ENCODE results near the gene GRAMD1C.

Gene GRAMD1C

DNA sequence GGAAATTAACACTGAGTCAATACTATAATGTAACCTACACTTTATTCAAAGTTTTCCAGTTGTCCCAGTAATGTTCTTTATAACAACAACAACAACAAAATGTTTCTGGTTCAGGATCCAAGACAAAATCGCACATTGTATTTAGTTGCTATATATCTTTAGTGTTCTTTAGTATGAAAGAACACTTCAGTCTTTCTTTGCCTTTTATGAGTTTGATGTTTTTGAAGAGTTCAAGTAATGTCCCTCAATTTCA lies 7.6 kb upstream of the GRAMD1C start:
- H2AFZ ChIP-seq (ENCODE audit: low read depth, low read length): no peak overlapping the region
- no CpG with 5 or more reads among the region's 1 CpG for WGBS
- no peak overlapping the region for H2BK12ac ChIP-seq (ENCODE audit: low read length in 2 of 2)

DNA sequence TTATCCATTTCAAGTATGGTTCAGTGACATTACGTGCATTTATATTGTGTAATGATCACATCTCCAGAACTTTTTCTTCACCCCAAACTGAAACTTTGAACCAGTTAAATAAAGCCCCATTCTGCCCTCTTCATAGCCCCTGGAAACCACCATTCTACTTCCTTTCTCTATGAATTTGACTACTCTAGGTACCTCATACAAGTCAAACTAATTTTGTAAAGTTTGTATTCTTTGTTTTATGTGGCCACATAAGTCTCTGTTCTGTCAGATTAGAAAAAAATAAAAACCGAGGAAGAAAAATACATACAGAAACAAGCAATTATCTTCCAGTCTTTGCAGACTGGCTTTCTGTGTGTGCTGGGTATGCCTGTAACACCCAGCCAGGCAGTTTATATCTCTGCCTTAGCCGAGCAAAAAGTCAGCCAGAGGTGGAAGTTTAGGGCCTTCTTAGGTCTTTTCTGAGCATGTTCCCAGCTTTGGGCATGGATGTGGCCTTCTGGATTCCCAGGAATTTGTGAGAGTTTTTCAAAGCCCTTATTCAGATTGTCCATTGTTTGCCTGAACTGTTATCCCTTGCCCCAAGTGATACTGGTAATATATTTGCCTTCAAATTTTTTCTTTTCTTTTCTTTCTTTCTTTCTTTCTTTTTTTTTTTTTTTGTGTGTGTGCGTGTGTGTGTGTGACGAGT lies 6.0 kb upstream of the GRAMD1C start:
- H3K27ac ChIP-seq (ENCODE audit: low read length, poor library complexity, severe bottlenecking): no peak overlapping the region
- H3K4me3 ChIP-seq (ENCODE audit: insufficient read depth in 1 of 2, low read depth in 1 of 2, low read length in 2 of 2): no peak overlapping the region
- no peak overlapping the region for H3K23ac ChIP-seq (ENCODE audit: low read length in 2 of 2)
- H2BK120ac ChIP-seq (ENCODE audit: low read depth, low read length): no peak overlapping the region
- no peaks in the 10 kb centered on the region for H3K79me1 ChIP-seq (replicated peaks; ENCODE audit: low read length, poor library complexity, severe bottlenecking)
- no peaks in the 10 kb centered on the region for H3K4me1 ChIP-seq (ENCODE audit: control insufficient read depth, insufficient read depth, low read depth, low read length)
- WGBS: 90% methylated on average over 3 of the region's 5 CpGs
- no peaks in the 10 kb centered on the region for H3K9me3 ChIP-seq (ENCODE audit: control insufficient read depth, low read length)
- peak; percentile 38 for DNase-seq
- no peak overlapping the region for H2BK12ac ChIP-seq (ENCODE audit: low read length in 2 of 2)
- no peak overlapping the region for H4K91ac ChIP-seq (ENCODE audit: low read length)
- H4K8ac ChIP-seq (ENCODE audit: low read length): no peak overlapping the region
- H2BK15ac ChIP-seq (ENCODE audit: low read depth, poor library complexity, severe bottlenecking): no peak overlapping the region
- H2BK5ac ChIP-seq (ENCODE audit: low read depth, low read length, poor library complexity, severe bottlenecking): no peak overlapping the region
- no peak overlapping the region for H3K14ac ChIP-seq (ENCODE audit: low read length in 2 of 2)
- H3K9ac ChIP-seq (ENCODE audit: low read length): no peak overlapping the region
- H3K18ac ChIP-seq (ENCODE audit: low read depth in 1 of 2, low read length in 2 of 2): peak overlapping the region in 1 of 2 experiments; percentile 1
- no peaks in the 10 kb centered on the region for H3K27me3 ChIP-seq (ENCODE audit: control insufficient read depth in 1 of 2, insufficient read depth in 1 of 2, low read length in 2 of 2)
- H3K4me2 ChIP-seq (ENCODE audit: low read length, poor library complexity, severe bottlenecking): no peak overlapping the region
- no peaks in the 10 kb centered on the region for H3K36me3 ChIP-seq (ENCODE audit: control insufficient read depth in 1 of 2, insufficient read depth in 2 of 2, low read depth in 1 of 2, low read length in 2 of 2)
- H2AFZ ChIP-seq (ENCODE audit: low read depth, low read length): peak overlapping the region; percentile 63
- H3K4ac ChIP-seq (ENCODE audit: low read depth in 1 of 2, low read length in 2 of 2): no peak overlapping the region
- no peak overlapping the region for H2AK5ac ChIP-seq (ENCODE audit: low read length, severe bottlenecking)

More for the DNA sequence above, 7.6 kb upstream of the GRAMD1C start:
- no peak overlapping the region for H3K18ac ChIP-seq (ENCODE audit: low read depth in 1 of 2, low read length in 2 of 2)
- H3K9ac ChIP-seq (ENCODE audit: low read length): no peak overlapping the region
- peak overlapping the region; percentile 47 for H3K27ac ChIP-seq (ENCODE audit: low read length, poor library complexity, severe bottlenecking)
- no peaks in the 10 kb centered on the region for H3K9me3 ChIP-seq (ENCODE audit: control insufficient read depth, low read length)
- H3K14ac ChIP-seq (ENCODE audit: low read length in 2 of 2): no peak overlapping the region
- H3K36me3 ChIP-seq (ENCODE audit: control insufficient read depth in 1 of 2, insufficient read depth in 2 of 2, low read depth in 1 of 2, low read length in 2 of 2): no peaks in the 10 kb centered on the region
- H4K91ac ChIP-seq (ENCODE audit: low read length): no peak overlapping the region
- no peak overlapping the region for H4K8ac ChIP-seq (ENCODE audit: low read length)
- no peaks in the 10 kb centered on the region for H3K79me1 ChIP-seq (replicated peaks; ENCODE audit: low read length, poor library complexity, severe bottlenecking)
- no peak overlapping the region for H2BK5ac ChIP-seq (ENCODE audit: low read depth, low read length, poor library complexity, severe bottlenecking)
- H2AK5ac ChIP-seq (ENCODE audit: low read length, severe bottlenecking): no peak overlapping the region
- H3K4me1 ChIP-seq (ENCODE audit: control insufficient read depth, insufficient read depth, low read depth, low read length): no peaks in the 10 kb centered on the region
- no peak overlapping the region for H3K4me3 ChIP-seq (ENCODE audit: insufficient read depth in 1 of 2, low read depth in 1 of 2, low read length in 2 of 2)
- H3K4ac ChIP-seq (ENCODE audit: low read depth in 1 of 2, low read length in 2 of 2): no peak overlapping the region
- H3K4me2 ChIP-seq (ENCODE audit: low read length, poor library complexity, severe bottlenecking): no peak overlapping the region
- H3K27me3 ChIP-seq (ENCODE audit: control insufficient read depth in 1 of 2, insufficient read depth in 1 of 2, low read length in 2 of 2): no peaks in the 10 kb centered on the region
- no peak overlapping the region for H3K23ac ChIP-seq (ENCODE audit: low read length in 2 of 2)
- no peak overlapping the region for H2BK15ac ChIP-seq (ENCODE audit: low read depth, poor library complexity, severe bottlenecking)
- DNase-seq: no peak
- H2BK120ac ChIP-seq (ENCODE audit: low read depth, low read length): no peak overlapping the region

DNA sequence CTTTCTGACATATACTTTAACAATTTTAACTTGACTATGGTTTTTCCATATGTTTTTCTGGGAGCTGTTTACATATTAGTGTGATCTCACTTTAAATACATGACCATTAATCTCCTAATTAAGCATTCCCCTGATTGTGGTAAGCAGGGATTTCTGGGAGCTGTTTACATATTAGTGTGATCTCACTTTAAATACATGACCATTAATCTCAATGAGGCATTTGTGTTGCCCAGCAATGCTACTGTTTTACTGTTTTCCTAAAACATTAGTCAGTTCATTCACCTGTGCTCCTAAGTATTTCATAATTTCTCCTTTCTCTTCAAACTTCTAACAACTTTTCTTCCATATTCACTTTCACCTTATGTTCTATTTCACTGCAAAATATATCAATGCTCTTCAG lies 3.6 kb upstream of the GRAMD1C start:
- H3K79me1 ChIP-seq (replicated peaks; ENCODE audit: low read length, poor library complexity, severe bottlenecking): peaks cover 3% of the 10 kb centered on the region
- H2BK120ac ChIP-seq (ENCODE audit: low read depth, low read length): no peak overlapping the region
- peak; percentile 72 for DNase-seq
- H2BK15ac ChIP-seq (ENCODE audit: low read depth, poor library complexity, severe bottlenecking): no peak overlapping the region
- H3K9me3 ChIP-seq (ENCODE audit: control insufficient read depth, low read length): no peaks in the 10 kb centered on the region
- no peak overlapping the region for H3K18ac ChIP-seq (ENCODE audit: low read depth in 1 of 2, low read length in 2 of 2)
- no peak overlapping the region for H2AK5ac ChIP-seq (ENCODE audit: low read length, severe bottlenecking)
- no peak overlapping the region for H4K91ac ChIP-seq (ENCODE audit: low read length)
- H2BK5ac ChIP-seq (ENCODE audit: low read depth, low read length, poor library complexity, severe bottlenecking): no peak overlapping the region
- H3K36me3 ChIP-seq (ENCODE audit: control insufficient read depth in 1 of 2, insufficient read depth in 2 of 2, low read depth in 1 of 2, low read length in 2 of 2): no peaks in the 10 kb centered on the region
- H3K27ac ChIP-seq (ENCODE audit: low read length, poor library complexity, severe bottlenecking): no peak overlapping the region
- no peak overlapping the region for H4K8ac ChIP-seq (ENCODE audit: low read length)
- no peak overlapping the region for H3K4me3 ChIP-seq (ENCODE audit: insufficient read depth in 1 of 2, low read depth in 1 of 2, low read length in 2 of 2)
- H3K9ac ChIP-seq (ENCODE audit: low read length): no peak overlapping the region
- H3K4me1 ChIP-seq (ENCODE audit: control insufficient read depth, insufficient read depth, low read depth, low read length): no peaks in the 10 kb centered on the region
- H3K14ac ChIP-seq (ENCODE audit: low read length in 2 of 2): no peak overlapping the region
- H3K4me2 ChIP-seq (ENCODE audit: low read length, poor library complexity, severe bottlenecking): no peak overlapping the region
- no peaks in the 10 kb centered on the region for H3K27me3 ChIP-seq (ENCODE audit: control insufficient read depth in 1 of 2, insufficient read depth in 1 of 2, low read length in 2 of 2)
- no peak overlapping the region for H3K4ac ChIP-seq (ENCODE audit: low read depth in 1 of 2, low read length in 2 of 2)
- H2AFZ ChIP-seq (ENCODE audit: low read depth, low read length): no peak overlapping the region
- H3K23ac ChIP-seq (ENCODE audit: low read length in 2 of 2): no peak overlapping the region
- no peak overlapping the region for H2BK12ac ChIP-seq (ENCODE audit: low read length in 2 of 2)

DNA sequence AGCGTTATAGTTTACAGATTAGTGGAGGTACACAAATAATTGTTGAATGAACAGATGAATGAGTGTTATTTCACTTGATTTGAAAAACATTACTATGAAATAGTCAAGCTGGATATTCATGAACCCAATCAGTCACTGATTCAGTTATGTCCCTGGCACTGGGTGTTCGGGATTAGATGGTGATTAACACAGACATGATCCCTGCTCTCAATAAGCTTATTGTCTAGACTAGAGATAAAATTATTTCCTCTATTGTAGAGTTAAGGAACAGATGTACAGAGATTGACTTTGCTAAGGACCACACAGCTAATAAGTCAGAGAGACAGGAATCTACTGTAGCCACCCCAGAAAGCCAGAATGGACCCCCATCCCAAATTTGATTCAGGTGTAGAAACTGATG lies 963 bp downstream of the GRAMD1C start:
- Histone ChIP-seq H3K9ac (ENCODE audit: low read length) (peak overlapping the region; percentile 92), H4K8ac (ENCODE audit: low read length) (no peak overlapping the region), H3K27ac (ENCODE audit: low read length, poor library complexity, severe bottlenecking) (no peak overlapping the region), H3K4ac (ENCODE audit: low read depth in 1 of 2, low read length in 2 of 2) (no peak overlapping the region), H2BK12ac (ENCODE audit: low read length in 2 of 2) (no peak overlapping the region), H3K18ac (ENCODE audit: low read depth in 1 of 2, low read length in 2 of 2) (no peak overlapping the region), H3K36me3 (ENCODE audit: control insufficient read depth in 1 of 2, insufficient read depth in 2 of 2, low read depth in 1 of 2, low read length in 2 of 2) (no peaks in the 10 kb centered on the region), H2BK5ac (ENCODE audit: low read depth, low read length, poor library complexity, severe bottlenecking) (no peak overlapping the region), H3K23ac (ENCODE audit: low read length in 2 of 2) (no peak overlapping the region), H2AK5ac (ENCODE audit: low read length, severe bottlenecking) (no peak overlapping the region), H3K9me3 (ENCODE audit: control insufficient read depth, low read length) (no peaks in the 10 kb centered on the region), H3K4me3 (ENCODE audit: insufficient read depth in 1 of 2, low read depth in 1 of 2, low read length in 2 of 2) (peak overlapping the region in 1 of 2 experiments; percentile 93), H2AFZ (ENCODE audit: low read depth, low read length) (no peak overlapping the region), H3K4me2 (ENCODE audit: low read length, poor library complexity, severe bottlenecking) (no peak overlapping the region), H4K91ac (ENCODE audit: low read length) (no peak overlapping the region), H3K4me1 (ENCODE audit: control insufficient read depth, insufficient read depth, low read depth, low read length) (no peaks in the 10 kb centered on the region), H3K14ac (ENCODE audit: low read length in 2 of 2) (no peak overlapping the region), H2BK120ac (ENCODE audit: low read depth, low read length) (no peak overlapping the region), H2BK15ac (ENCODE audit: low read depth, poor library complexity, severe bottlenecking) (no peak overlapping the region), H3K79me1 (replicated peaks; ENCODE audit: low read length, poor library complexity, severe bottlenecking) (peaks cover 6% of the 10 kb centered on the region), H3K27me3 (ENCODE audit: control insufficient read depth in 1 of 2, insufficient read depth in 1 of 2, low read length in 2 of 2) (no peaks in the 10 kb centered on the region)
- no peak for DNase-seq
- WGBS: 86% methylated on average over 2 of the region's 2 CpGs

All from mesenchymal stem cell (in vitro differentiated cells and primary cell).